Subcutaneous adipose tissue (tissue), 4 donors: Measurements from ENCODE around the gene CCDC120. TPM values are rescaled to one million over a fixed set of nuclear protein-coding genes. Genes with fewer than 3 reads are reported as not detected.

Experiments
- CTCF ChIP-seq: fragments of 450-650 bp; IDR thresholded peaks from one replicate; pipeline ENCODE4 v1.5.1; 2016; ENCODE audit warnings: low read depth, mild to moderate bottlenecking, control low read depth, antibody characterized with exemption, moderate library complexity
- small RNA-seq: library from RNA; depleted of rRNA; stranded (forward); fragments of <200 nt; gene quantifications from one replicate; pipeline ENCODE3, GENCODE V24; 2016
- total RNA-seq, 4 donors: library from RNA; depleted of rRNA; stranded (reverse); fragments of >200 nt; gene quantifications; one replicate each; pipeline ENCODE4 v1.1.0, GENCODE V29; 2016

CCDC120 gene
- total RNA-seq, 4 donors from 2014 or later = 0.44 to 3.1 (median 1.2) TPM

- TF ChIP-seq CTCF = no peak
Measured at GRCh38 chrX:49117581-49117980, 58.8 kb downstream of the CCDC120 start.

Small RNAs within 50 kb of the gene (small RNA-seq; reads per million reads assigned to genes)
- not detected for gene RNU4-52P

Other genes starting within 250 kb of the CCDC120 start
- not detected for gene ERAS, start 232.5 kb upstream of the CCDC120 start, total RNA-seq
- under 1 TPM in 1 of 4 donors, not detected in 3; 0.44 TPM for gene PCSK1N, start 223.4 kb upstream of the CCDC120 start, total RNA-seq
- gene TIMM17B, start 161.2 kb upstream of the CCDC120 start, total RNA-seq = 10 to 100 TPM; 14.3 to 27.3 (median 22.9) TPM
- 10 to 100 TPM; 41.9 to 53.9 (median 44.3) TPM for gene PQBP1, start 161.1 kb upstream of the CCDC120 start, total RNA-seq
- gene SLC35A2, start 147.4 kb upstream of the CCDC120 start, total RNA-seq = 10 to 100 TPM in 2 of 4 donors, 1 to 10 TPM in 2; 6.6 to 13.9 (median 10.0) TPM
- 10 to 100 TPM in 1 of 4 donors, 1 to 10 TPM in 3; 3.4 to 11.7 (median 5.5) TPM for gene PIM2, start 140.0 kb upstream of the CCDC120 start, total RNA-seq
- 10 to 100 TPM; 24.0 to 47.5 (median 29.9) TPM for gene OTUD5, start 101.4 kb upstream of the CCDC120 start, total RNA-seq
- 1 to 10 TPM in 2 of 4 donors, under 1 TPM in 2; 0.49 to 1.7 (median 1.1) TPM for gene KCND1, start 87.2 kb upstream of the CCDC120 start, total RNA-seq
- 10 to 100 TPM; 20.7 to 46.3 (median 33.4) TPM for gene GRIPAP1, start 56.7 kb upstream of the CCDC120 start, total RNA-seq
- gene TFE3, start 15.6 kb upstream of the CCDC120 start, total RNA-seq = 100 to 1,000 TPM in 1 of 4 donors, 10 to 100 TPM in 3; 50.9 to 148 (median 72.8) TPM
- 10 to 100 TPM in 2 of 4 donors, 1 to 10 TPM in 2; 5.1 to 10.6 (median 9.0) TPM for gene PRAF2, start 15.0 kb downstream of the CCDC120 start, total RNA-seq
- 100 to 1,000 TPM in 2 of 4 donors, 10 to 100 TPM in 2; 84.5 to 138 (median 115) TPM for gene WDR45, start 20.9 kb downstream of the CCDC120 start, total RNA-seq
- gene GPKOW, start 64.7 kb downstream of the CCDC120 start, total RNA-seq = 10 to 100 TPM; 11.9 to 32.0 (median 19.8) TPM
- 1 to 10 TPM in 1 of 4 donors, under 1 TPM in 3; 0.17 to 3.0 (median 0.35) TPM for gene MAGIX, start 103.8 kb downstream of the CCDC120 start, total RNA-seq
- gene PLP2, start 112.9 kb downstream of the CCDC120 start, total RNA-seq = 10 to 100 TPM; 19.0 to 62.0 (median 37.2) TPM
- 10 to 100 TPM; 10.7 to 19.4 (median 13.8) TPM for gene PRICKLE3, start 127.4 kb downstream of the CCDC120 start, total RNA-seq
- gene SYP, start 141.2 kb downstream of the CCDC120 start, total RNA-seq = 1 to 10 TPM in 1 of 4 donors, under 1 TPM in 3; 0.16 to 2.4 (median 0.91) TPM
- under 1 TPM; under 0.01 to 0.66 (median 0.25) TPM for gene CACNA1F, start 174.3 kb downstream of the CCDC120 start, total RNA-seq
- 10 to 100 TPM in 3 of 4 donors, 1 to 10 TPM in 1; 6.5 to 14.1 (median 13.3) TPM for gene CCDC22, start 176.5 kb downstream of the CCDC120 start, total RNA-seq
- gene FOXP3, start 205.7 kb downstream of the CCDC120 start, total RNA-seq = under 1 TPM in 1 of 4 donors, not detected in 3; 0.22 TPM
- gene PPP1R3F, start 210.8 kb downstream of the CCDC120 start, total RNA-seq = 1 to 10 TPM; 1.8 to 7.5 (median 4.5) TPM
- not detected for gene GAGE10, start 244.6 kb downstream of the CCDC120 start, total RNA-seq